ENCODE measurements around the gene PCSK1N.

The PCSK1N gene

DNA sequence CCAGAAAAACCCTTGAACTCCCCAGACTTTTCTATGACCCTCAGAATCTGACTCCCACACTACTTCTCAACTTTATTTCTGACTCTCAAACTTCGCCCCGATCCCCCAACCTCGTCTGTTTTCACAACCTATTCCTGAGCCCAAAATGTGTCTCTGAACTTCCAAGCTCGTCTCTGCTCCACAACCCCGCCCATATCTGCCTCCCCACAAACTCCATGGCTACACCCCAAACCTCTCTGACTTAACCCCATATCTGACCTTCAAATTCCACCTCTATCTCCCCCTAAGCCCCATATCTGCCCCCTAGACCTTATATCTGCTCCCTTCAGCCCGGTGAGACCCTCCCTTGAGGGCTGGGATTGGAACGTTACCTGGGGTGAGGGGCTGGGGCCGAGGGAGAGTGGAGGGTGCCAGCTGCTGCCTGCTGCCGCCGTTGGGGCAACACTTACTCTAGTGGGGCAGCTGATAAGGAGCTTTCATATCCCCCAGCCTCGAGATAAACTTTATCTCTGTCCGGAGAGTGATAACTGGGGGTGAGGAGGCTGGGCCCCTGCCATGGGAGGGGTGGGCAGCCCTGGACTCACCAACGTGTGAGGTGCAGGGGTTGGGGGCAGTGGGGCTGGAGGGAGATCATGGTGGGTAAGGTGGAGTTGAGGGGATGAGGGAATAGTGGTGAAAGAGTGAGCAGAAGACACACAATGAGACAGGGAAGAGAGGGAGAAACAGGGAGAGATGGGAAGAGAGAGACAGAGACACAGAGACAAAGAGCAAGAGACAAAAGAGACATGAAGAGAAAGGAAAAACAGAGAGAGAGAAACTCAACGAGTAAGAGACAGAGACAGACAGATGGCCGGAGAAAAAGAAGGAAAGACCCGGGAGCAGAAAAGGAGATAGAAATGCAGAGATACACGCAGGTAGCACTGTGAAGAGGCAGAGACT is 47.6 kb downstream of the PCSK1N start:
- DNase-seq, result no peak

DNA sequence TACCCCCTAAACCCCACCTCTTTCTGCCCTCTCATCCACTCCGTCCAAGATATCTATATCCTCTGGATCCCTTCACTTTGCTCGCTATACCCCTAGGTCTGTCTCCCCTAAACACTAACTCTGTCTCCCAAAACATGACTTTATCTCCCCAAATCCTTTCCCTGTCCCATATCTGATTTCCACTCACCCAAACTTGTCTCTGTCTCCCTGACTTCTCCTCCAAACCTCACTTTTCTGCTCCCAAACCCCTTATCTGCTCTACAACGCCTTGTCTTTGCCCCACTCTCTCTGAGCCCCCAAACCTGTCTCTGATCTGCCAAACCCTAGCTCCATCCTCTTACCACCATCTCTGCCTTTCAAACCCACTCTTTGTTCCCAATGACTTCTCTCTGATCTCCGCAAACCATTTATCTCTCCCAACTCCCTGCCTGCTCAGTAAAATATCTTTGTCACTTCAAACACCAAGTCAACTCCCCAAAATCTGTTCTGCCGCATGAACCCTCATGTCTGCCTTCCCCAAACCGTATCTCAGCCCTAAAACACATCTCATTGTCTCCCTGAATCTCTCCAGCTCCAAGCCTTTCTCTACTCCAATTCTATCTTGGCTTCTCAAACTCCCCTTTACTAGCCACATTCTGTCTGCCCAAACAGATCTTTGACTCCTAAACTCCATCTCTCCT is 48.4 kb downstream of the PCSK1N start:
- DNase-seq, result no peak

GRCh38 chrX:48786341-48786800 is 49.0 kb downstream of the PCSK1N start, which contains the start of gene GATA1:
TSS of gene GATA1 (plus strand) at chrX:48786590. CDS start at chrX:48791110, 4,520 bp downstream.
- DNase-seq, result no peak

DNA sequence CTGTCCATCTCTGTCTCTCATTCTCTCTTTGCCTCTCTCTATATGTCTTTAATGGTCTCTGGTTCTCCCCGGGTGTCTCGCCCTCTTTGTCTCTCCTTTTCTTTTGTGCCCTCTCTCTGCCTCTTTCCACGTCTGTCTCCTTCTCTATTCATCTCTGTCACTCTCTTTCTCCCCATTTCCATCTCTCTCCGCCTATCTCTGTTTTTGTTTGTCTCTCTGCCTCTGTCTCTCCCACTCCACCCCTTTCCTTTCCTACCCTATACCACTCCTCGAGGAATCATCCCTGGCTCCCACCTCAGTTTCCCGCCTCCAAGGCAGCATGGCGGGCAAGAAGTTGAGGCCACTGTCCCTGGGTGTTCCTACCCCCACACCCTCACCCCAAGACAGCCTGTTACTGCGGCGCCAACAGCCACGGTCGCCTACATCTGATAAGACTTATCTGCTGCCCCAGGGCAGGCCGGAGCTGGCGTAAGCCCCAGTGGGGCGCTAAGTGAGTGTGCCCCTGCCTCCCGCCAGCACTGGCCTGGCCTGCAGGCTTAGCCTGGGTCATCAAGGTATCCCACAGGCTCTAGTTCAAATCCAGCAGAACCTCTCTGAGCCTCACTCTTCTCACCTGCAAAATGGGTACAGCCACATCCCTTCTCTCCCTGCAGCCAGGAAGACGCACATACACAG is 49.7 kb downstream of the PCSK1N start:
- no peak for DNase-seq

DNA sequence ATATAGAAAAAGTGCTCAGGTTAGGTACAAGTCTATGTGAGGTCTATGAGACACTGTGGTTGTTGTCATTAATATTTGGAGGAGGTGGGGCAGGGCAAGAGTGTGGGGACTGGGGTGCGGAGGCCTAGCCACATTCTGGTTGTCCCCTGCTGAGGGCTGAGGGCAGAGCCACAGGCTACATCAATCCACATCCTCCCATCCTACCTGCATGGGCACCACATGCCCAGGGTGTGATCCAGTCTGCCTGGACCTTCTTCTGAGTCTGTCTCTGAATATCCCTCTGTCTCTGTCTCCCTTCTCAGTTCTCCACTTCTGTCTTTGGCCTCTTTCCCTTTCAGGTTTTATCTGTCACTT is 50.2 kb downstream of the PCSK1N start:
- DNase-seq, result no peak

- DNase-seq, result no peak
Measured at GRCh38 chrX:48784726-48785125, 50.7 kb downstream of the PCSK1N start.

DNA sequence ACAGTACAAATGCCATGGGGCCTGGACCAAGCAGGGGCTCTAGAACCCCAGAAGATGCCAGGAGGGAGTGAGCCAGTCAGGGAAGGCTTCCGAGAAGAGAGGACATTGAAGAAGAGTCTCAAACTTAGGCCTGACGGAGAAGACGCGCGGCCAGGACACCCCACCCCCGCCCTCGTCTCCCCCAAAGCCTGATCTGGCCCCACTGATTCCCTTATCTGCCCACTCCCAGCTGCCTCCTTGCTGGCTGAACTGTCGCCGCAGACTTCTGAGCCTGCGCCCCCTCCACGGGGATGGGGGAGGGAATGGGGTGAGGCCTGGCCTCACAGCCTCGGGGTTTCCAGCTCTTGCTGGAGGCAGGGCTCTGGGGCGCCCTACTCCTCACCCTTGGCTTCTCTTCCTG is 52.6 kb downstream of the PCSK1N start:
- DNase-seq, result no peak

DNA sequence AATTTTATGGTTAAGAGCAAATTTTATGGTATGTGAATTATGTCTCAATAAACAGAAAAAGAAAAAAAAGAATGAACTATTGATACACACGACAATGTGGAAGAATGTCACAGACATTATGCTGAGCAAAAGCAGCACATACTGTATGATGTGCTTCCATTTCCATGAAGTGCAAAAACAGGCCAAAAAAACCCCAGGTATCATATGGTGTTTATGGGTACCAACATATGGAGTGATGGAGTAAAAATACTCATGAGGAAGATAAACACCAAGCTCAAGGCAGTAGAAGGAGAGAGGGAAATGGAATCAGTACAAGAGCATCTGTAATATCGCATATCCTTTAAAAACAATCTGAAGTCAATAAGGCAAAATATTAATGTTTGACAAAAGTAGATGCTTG is 53.2 kb downstream of the PCSK1N start:
- no peak for DNase-seq

- no peak for DNase-seq
Measured at GRCh38 chrX:48781705-48782104, 53.7 kb downstream of the PCSK1N start.
